PC-3 (cell line): Measurements from ENCODE around the gene SPIN3. TPM values are rescaled to one million over a fixed set of nuclear protein-coding genes. Genes with fewer than 3 reads are reported as not detected.
A peak's percentile ranks its signal among the peaks of the same experiment; 100 is the strongest.

Experiments used
- ATAC-seq: fragments of 200-7000 bp; cut with Tn5 transposase; 2 replicates; pipeline ENCODE4 v1.9.1; 2020; ENCODE audit warnings: mild to moderate bottlenecking, moderate library complexity
- BruUV-seq: library from RNA; stranded (reverse); fragments of 400-500 nt; replicated peaks from 2 replicates; lab custom pipeline; 2021; lab: Mats Ljungman, UMichigan
- CTCF ChIA-PET: fragments of 300-600 bp; sonication (Branson Sonifier 250); formaldehyde crosslinking; loops from one replicate; lab custom pipeline; 2022; ENCODE audit warnings: antibody characterized with exemption; lab: Charles Lee
- POLR2A ChIA-PET: fragments of 300-600 bp; sonication (Branson Sonifier 250); formaldehyde crosslinking; loops from one replicate; lab custom pipeline; 2022; ENCODE audit warnings: antibody characterized with exemption; ENCODE audit not compliant: unreplicated experiment; lab: Charles Lee
- DNase-seq: peaks from one replicate; pipeline ENCODE4 v3.0.0-alpha.2; 2015
- H2AFZ ChIP-seq: fragments of 300-600 bp; sonication (generic); 2 replicates; pipeline ENCODE4 v1.6.0; 2016; ENCODE audit warnings: antibody characterized with exemption, low read length
- H3F3A ChIP-seq: fragments of 300-600 bp; sonication (generic); one replicate; pipeline ENCODE4 v1.6.0; 2017; ENCODE audit warnings: antibody characterized with exemption, low read length, control low read depth, mild to moderate bottlenecking; ENCODE audit not compliant: unreplicated experiment
- H3K27ac ChIP-seq: fragments of 300-600 bp; sonication (generic); 2 replicates; pipeline ENCODE4 v1.5.1; 2016; ENCODE audit warnings: mild to moderate bottlenecking, low read length
- H3K27me3 ChIP-seq: fragments of 300-600 bp; sonication (generic); 2 replicates; pipeline ENCODE4 v1.6.1; 2016; ENCODE audit warnings: low read length, mixed read lengths
- H3K36me3 ChIP-seq: fragments of 300-600 bp; sonication (generic); 2 replicates; pipeline ENCODE4 v1.6.1; 2016; ENCODE audit warnings: low read depth, mixed run types, low read length, mixed read lengths
- H3K4me1 ChIP-seq: fragments of 300-600 bp; sonication (generic); 2 replicates; pipeline ENCODE4 v1.5.1; 2016; ENCODE audit warnings: low read length; ENCODE audit not compliant: insufficient read depth
- H3K4me2 ChIP-seq: fragments of 300-600 bp; sonication (generic); 2 replicates; pipeline ENCODE4 v1.6.0; 2016; ENCODE audit warnings: low read length
- H3K4me3 ChIP-seq: fragments of 300-600 bp; sonication (generic); 2 replicates; pipeline ENCODE4 v1.5.1; 2016; ENCODE audit warnings: mild to moderate bottlenecking, low read length, mixed read lengths
- H3K79me2 ChIP-seq: fragments of 300-600 bp; sonication (generic); 2 replicates; pipeline ENCODE4 v1.6.1; 2017; ENCODE audit warnings: low read length, mixed read lengths
- H3K9ac ChIP-seq: fragments of 300-600 bp; sonication (generic); 2 replicates; pipeline ENCODE4 v1.6.0; 2016; ENCODE audit warnings: mild to moderate bottlenecking, low read length
- H3K9me2 ChIP-seq: fragments of 300-600 bp; sonication (generic); replicated peaks from 2 replicates; pipeline ENCODE4 v1.6.1; 2016; ENCODE audit warnings: mixed run types, low read length, mixed read lengths
- H3K9me3 ChIP-seq: fragments of 300-600 bp; sonication (generic); 2 replicates; pipeline ENCODE4 v1.6.1; 2016; ENCODE audit warnings: low read length, mixed read lengths
- H4K20me1 ChIP-seq: fragments of 300-600 bp; sonication (generic); 2 replicates; pipeline ENCODE4 v1.6.1; 2016; ENCODE audit warnings: low read length, mixed read lengths
- EZH2 ChIP-seq: fragments of 300-600 bp; sonication (generic); IDR thresholded peaks from one replicate; pipeline ENCODE4 v1.6.1; 2017; ENCODE audit warnings: antibody characterized with exemption, mild to moderate bottlenecking, low read length; ENCODE audit not compliant: unreplicated experiment
- EZH2phosphoT487 ChIP-seq: fragments of 300-600 bp; sonication (generic); IDR thresholded peaks from 2 replicates; pipeline ENCODE4 v1.6.1; 2018; ENCODE audit warnings: mild to moderate bottlenecking, antibody characterized with exemption, low read length, borderline replicate concordance
- intact Hi-C: fragments of 100-400 bp; cut with micrococcal nuclease; formaldehyde crosslinking; loops from 2 replicates; pipeline ENCODE4 v1.9.0; 2023
- total RNA-seq: library from RNA; depleted of rRNA; stranded (reverse); fragments of >200 nt; gene quantifications from 2 replicates; pipeline ENCODE4 v1.2.3, GENCODE V29; 2014
- TF ChIP-seq, protein P1 (sequence below): fragments of 300-600 bp; sonication (generic); conservative IDR thresholded peaks from 2 replicates; pipeline ENCODE4 v1.5.1; 2017; ENCODE audit warnings: antibody characterized with exemption, low read depth, mild to moderate bottlenecking, low read length

Gene SPIN3
- total RNA-seq, 1 experiment from 2014 or later, result 8.4 TPM

DNA sequence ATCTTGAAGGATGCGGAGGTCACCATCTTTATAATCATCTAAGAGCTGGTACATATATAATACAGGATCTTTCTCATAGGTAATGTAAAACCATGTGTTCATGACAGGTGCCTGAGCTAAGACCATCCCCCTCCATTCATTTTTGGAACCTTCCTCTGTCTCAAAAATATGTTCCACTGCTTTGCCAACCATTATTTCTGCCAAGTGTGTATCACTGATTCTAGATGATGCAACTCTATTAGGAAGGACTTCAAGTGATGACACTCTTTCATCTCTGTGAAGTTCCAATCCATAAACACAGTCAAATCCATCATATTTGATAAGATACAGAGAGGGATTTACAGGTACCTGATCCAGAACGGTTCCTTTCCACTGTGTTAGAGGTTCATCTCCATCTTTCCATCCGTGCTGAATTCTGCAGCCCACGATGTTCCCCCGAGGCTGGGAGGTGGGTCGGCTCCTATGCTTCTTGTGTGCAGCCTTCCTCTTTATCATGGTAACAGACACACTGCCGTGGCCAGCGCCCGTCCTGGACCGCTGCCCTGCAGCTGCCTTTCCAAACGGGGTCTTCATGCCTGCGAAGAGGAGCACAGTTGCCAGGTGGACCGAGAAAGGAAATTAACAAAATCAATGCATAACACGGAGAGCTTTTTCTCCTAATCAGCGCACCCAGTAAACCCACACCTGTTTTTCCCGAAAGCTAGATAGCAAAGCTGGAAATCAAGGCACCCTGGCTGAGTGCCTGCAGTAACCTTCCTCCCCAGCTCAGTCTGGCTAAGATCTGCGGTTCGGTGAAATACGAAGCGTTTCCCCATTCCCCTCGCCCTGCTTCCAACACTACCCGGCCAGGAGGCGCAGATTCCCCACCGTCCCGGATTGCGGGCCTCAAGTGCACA is 718 bp downstream of the SPIN3 start:
- BruUV-seq, result TSS peak; percentile 53
- H3K36me3 ChIP-seq, result peaks cover 15% of the 10 kb centered on the region
- H2AFZ ChIP-seq, result peak overlapping the region; percentile 91
- TF ChIP-seq EZH2 (no peak), EZH2phosphoT487 (no peak)
- TF ChIP-seq, protein P1, sequence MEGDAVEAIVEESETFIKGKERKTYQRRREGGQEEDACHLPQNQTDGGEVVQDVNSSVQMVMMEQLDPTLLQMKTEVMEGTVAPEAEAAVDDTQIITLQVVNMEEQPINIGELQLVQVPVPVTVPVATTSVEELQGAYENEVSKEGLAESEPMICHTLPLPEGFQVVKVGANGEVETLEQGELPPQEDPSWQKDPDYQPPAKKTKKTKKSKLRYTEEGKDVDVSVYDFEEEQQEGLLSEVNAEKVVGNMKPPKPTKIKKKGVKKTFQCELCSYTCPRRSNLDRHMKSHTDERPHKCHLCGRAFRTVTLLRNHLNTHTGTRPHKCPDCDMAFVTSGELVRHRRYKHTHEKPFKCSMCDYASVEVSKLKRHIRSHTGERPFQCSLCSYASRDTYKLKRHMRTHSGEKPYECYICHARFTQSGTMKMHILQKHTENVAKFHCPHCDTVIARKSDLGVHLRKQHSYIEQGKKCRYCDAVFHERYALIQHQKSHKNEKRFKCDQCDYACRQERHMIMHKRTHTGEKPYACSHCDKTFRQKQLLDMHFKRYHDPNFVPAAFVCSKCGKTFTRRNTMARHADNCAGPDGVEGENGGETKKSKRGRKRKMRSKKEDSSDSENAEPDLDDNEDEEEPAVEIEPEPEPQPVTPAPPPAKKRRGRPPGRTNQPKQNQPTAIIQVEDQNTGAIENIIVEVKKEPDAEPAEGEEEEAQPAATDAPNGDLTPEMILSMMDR, result no peak
- H3F3A ChIP-seq, result no peaks in the 10 kb centered on the region
- H3K27ac ChIP-seq, result no peak overlapping the region
- no peaks in the 10 kb centered on the region for H3K9me3 ChIP-seq
- CTCF ChIA-PET, result no interaction called here
- POLR2A ChIA-PET, result interaction anchor here (0.6 kb wide), 2 partner anchors 266 to 1354 kb away, joined by 3 to 6 read pairs; no protein-coding TSS in a partner anchor
- H3K27me3 ChIP-seq, result no peaks in the 10 kb centered on the region
- no peaks in the 10 kb centered on the region for H4K20me1 ChIP-seq
- ATAC-seq, result no peak; the same call in 1 of the 2 replicates
- H3K4me3 ChIP-seq, result peak overlapping the region; percentile 88
- H3K79me2 ChIP-seq, result peaks cover 30% of the 10 kb centered on the region
- peaks cover 7% of the 10 kb centered on the region; the same call in 1 of the 2 replicates for H3K4me1 ChIP-seq
- DNase-seq, result no peak
- H3K4me2 ChIP-seq, result peak overlapping the region; percentile 97
- peak overlapping the region; percentile 83 for H3K9ac ChIP-seq
- intact Hi-C loops, result loop anchor here (10.0 kb wide), 1 partner anchor 120 kb away; no protein-coding TSS in a partner anchor
- no peaks in the 10 kb centered on the region for H3K9me2 ChIP-seq

DNA sequence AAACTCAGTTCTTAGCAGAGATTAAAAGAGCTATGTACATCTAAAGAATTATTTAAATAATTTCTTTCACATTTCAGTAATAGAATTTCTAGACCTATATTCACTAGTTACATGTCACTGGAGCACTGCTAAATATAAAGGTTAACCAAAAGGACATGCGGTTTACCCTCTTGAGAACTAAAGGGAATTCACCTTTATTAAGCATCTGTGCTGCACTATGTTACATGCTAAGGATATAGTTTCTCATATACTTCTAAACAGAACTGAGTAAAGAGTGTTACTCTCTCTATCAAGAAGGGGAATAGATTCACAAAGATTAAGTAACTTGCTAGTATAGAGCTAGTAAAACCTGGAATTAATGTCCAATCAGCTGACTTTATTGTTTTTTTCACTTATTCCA is 7.6 kb downstream of the SPIN3 start:
- Histone ChIP-seq H3K9me3 (no peaks in the 10 kb centered on the region), H3K4me2 (no peak overlapping the region), H3K36me3 (peaks cover 13% of the 10 kb centered on the region; the same call in 1 of the 2 replicates), H3K4me1 (no peaks in the 10 kb centered on the region), H3F3A (no peaks in the 10 kb centered on the region), H3K9me2 (no peaks in the 10 kb centered on the region), H2AFZ (no peak overlapping the region), H3K9ac (no peak overlapping the region), H3K79me2 (0 out of 2 replicates have a peak, but pooled peaks cover 7% of the 10 kb centered on the region), H3K27me3 (no peaks in the 10 kb centered on the region), H3K27ac (no peak overlapping the region), H3K4me3 (no peak overlapping the region), H4K20me1 (no peaks in the 10 kb centered on the region)
- intact Hi-C loops, result no loop called here
- POLR2A ChIA-PET, result no interaction called here
- BruUV-seq, result no TSS peak
- ATAC-seq (no peak), DNase-seq (no peak)
- CTCF ChIA-PET, result no interaction called here
- TF ChIP-seq, protein P1, result no peak
- TF ChIP-seq EZH2 (no peak), EZH2phosphoT487 (no peak)
